Anterior cingulate cortex (tissue), 58 donors: ENCODE data around the gene TGFBR3.

Experiments used
- DNase-seq, 58 donors: peaks; one replicate each; lab custom pipeline; 2025; lab: John Stamatoyannopoulos, UW

Gene TGFBR3

GRCh38 chr1:91805311-91805801 lies 80.6 kb downstream of the TGFBR3 start:
- no peak for DNase-seq

DNA sequence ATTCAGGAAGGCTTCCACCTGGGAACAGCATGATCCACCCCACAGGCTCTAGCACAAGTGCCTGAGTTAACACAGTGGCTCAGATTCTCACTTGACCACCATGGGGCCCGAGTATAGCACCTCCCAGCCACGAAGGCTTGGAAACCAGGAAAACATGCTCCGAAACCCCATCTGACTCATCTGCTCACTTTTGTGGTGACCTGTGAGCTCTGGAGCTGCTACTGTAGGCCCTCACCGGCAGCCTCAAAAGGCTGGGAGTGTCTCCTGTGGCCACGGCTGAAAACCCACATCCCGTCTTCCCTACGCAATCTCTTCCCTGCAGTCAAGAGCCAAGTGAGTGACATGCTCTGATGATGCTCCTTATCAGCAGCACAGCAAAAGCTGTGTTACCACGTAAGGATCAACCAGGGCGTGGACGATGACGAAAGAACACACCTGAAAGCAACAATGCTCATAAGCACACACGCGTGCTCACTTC lies 81.4 kb downstream of the TGFBR3 start:
- DNase-seq: no peak

GRCh38 chr1:91803847-91804545 lies 82.0 kb downstream of the TGFBR3 start:
- DNase-seq: no peak

- no peak for DNase-seq
Observed at GRCh38 chr1:91803123-91803522, 82.8 kb downstream of the TGFBR3 start.

- no peak for DNase-seq
Observed at GRCh38 chr1:91801496-91802115, 84.3 kb downstream of the TGFBR3 start.

DNA sequence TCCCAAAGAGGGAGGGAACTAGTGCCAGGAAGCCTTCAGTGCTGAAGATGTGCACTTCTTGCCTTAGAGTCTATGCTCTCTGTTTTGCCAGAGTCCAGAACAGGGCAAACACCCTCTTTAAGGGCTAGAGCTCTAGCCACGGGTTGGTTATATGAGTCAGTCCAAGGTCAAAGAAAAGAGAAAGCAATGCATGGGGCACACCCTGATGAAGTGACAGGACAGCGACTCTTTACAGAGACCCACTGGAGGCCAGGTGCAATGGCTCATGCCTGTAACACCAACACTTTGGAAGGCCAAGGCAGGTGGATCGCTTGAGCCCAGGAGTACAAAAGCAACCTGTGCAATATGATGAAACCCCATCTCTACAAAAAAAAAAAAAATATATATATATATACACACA lies 86.1 kb downstream of the TGFBR3 start:
- DNase-seq: no peak

DNA sequence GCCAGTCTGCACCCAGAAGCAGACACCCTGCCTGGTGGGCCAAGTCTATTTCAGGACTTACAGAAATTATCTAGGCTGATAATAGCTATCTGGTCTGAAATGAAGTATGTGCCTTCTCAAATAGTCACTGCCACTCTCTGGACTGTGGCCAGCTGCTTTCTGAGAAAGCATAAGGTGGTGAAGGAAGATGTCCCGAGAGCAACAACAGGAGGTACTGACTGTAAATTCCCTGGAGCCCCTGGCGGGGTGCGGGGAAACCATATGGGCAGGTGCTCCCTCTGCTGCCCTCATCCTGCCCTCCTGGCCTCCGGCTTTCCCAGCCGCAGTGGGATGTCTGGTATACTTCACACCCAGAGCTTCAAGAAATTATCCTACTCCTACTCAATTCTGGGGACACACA lies 86.8 kb downstream of the TGFBR3 start:
- DNase-seq: no peak

DNA sequence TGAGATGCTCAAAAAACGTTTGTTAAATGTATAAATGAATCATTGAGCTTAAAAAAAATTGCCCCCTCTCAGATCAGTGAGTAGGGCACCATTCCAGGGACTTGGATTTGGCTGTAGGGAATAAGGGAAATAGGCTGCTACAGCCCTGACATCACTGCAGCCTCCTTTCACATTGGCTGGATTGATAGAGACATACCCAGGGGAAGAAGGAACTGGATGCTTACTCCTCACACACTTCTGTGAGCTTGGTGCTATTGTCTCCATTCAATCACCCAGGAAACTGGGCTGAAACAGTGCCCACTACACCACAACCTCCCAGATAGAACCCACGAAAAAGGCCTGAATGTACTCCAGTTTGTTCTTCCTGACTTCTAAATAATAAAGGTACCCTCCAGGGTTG lies 87.2 kb downstream of the TGFBR3 start:
- no peak for DNase-seq

- peak in 1 of 58 donors; percentile 7 for DNase-seq
Observed at GRCh38 chr1:91798241-91798648, 87.7 kb downstream of the TGFBR3 start.

- no peak for DNase-seq
Observed at GRCh38 chr1:91797164-91797563, 88.8 kb downstream of the TGFBR3 start.

GRCh38 chr1:91796390-91796654 lies 89.6 kb downstream of the TGFBR3 start:
- DNase-seq: no peak

GRCh38 chr1:91795591-91796389 lies 90.2 kb downstream of the TGFBR3 start:
- no peak for DNase-seq

GRCh38 chr1:91793877-91794276 lies 92.1 kb downstream of the TGFBR3 start:
- DNase-seq: no peak

- DNase-seq: no peak
Observed at GRCh38 chr1:91793189-91793588, 92.8 kb downstream of the TGFBR3 start.

DNA sequence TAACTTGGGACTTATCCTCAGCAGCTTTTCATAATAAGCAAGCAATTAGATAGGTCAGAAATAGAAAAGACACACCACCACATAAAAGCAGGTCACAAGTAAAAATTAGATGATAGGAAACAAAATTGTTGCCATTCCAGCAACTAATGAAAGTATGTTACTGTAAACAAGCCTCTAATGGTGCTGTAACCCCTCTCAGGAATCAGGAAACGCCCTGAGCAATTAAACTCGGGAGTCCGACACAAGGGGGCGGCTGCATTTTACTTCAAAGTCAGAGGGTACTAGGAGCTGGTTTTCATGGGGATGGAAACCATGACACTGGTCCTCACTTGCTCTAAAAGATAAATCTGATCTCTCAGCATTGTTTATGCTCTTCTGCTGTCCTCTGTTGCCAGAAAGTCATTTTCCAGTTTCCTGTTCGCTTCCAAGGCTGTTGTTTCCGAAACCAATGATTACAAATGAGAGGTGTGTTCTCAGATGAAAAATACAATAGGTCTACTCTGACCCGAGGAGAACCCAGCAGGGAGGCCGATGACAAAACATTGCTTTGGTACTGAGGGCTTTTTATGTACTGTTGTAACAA lies 93.4 kb downstream of the TGFBR3 start:
- DNase-seq: no peak

- no peak for DNase-seq
Observed at GRCh38 chr1:91791691-91792488, 94.1 kb downstream of the TGFBR3 start.

DNA sequence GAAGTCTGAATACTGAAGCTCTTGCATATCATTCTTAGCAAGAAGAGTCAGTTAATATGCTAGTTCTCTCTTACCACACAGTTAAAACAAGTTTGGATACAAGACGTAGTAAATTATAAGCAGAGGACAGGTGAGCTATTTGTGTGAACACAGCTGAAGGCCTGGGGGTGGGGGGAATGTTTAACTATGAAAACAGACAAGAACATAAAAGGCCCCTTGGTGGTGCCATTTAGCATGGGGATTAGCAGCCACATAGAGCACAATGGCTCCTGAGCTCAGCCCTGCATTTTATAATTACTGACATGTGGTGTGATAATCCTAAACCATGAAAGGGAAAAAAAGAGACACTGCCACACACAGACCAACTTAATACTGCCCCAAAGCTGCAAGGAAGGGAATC lies 94.8 kb downstream of the TGFBR3 start:
- no peak for DNase-seq

- DNase-seq: no peak
Observed at GRCh38 chr1:91790392-91790791, 95.6 kb downstream of the TGFBR3 start.

GRCh38 chr1:91789273-91789997 lies 96.5 kb downstream of the TGFBR3 start:
- DNase-seq: no peak

DNA sequence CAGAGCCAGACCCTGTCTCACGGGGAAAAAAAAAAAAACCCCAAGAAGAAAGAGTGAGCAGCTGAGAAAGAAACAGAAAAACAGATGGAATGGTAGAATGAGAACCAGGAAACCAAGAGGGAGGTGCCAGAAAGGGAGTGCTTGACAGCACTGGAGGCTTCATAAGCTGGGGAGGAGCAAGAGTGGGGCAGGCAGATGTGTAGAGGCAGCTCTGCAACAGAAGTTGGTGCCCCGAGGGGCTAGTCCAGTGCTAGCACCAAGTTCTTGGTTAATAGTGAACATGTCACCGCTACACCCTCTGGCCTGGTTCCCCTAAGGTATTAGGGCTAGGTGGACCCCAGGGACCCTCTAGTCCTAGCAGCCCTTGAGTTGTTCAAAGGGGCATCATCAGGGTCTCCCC lies 98.0 kb downstream of the TGFBR3 start:
- DNase-seq: no peak
